ENCODE data around the gene CREB3.
A peak's percentile ranks its signal among the peaks of the same experiment; 100 is the strongest.

Gene CREB3

DNA sequence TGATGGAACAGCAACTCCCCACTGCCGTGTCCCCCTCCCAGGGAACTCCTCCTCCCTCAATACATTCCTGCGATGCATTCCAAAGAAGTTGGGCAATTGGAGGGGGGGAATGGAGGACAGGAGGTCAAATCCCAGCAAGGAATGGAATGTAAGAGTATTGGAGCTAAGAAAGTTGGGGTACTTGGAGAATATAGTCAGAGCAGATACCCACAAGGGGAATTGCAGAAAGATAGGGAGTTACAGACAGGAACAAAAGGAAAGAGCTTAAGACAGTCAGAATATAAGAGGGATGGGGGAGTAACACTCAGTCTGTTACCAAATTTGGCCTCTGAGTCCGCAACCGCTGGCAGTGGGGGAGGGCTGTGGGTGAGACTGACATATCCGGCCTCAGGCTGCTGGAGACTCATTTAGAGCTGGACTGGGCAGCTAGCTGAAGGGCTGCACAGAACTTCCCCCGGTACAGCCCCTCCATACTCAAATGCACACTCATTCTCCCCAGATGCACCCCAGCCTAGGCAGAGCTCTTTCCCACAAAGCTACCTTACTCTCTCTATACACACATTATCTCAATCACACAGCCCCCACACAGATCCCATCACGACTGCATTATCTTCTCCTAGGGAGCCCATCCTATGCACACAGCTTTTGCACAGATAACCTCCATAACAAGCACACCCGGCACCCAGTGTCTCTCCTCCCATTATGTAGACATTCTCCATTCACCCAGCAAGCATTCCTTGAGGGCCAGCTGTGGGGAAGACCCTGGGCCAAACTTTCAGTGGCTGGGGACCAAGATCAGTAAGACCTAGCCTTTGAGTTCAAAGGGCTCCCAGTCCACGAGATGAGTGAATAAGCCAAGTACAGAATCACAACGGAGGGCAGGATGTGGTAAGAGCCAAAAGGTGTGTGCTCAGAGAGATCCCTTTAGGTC is 4.2 kb upstream of the CREB3 start:
- DNase-seq, result peak; percentile 11

DNA sequence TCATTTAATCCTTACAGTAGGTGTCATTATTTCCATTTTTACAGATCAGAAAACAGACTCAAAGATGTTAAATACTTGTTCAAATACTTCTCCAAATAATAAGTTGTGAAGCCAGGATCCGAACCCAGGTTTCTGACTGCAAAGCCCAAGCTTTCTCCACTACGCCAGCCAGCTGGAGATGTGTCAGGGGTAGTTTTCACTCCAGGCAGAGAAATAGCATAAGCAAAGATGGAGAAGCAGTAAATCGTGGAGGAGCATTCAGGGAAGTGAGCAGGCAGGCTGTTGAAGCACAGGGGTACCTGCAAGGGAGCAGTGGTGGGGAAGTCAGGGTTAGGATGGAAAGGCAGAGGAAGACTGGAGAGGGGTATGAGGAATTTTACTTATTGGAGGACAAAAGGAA is 3.4 kb upstream of the CREB3 start:
- DNase-seq, result no peak

DNA sequence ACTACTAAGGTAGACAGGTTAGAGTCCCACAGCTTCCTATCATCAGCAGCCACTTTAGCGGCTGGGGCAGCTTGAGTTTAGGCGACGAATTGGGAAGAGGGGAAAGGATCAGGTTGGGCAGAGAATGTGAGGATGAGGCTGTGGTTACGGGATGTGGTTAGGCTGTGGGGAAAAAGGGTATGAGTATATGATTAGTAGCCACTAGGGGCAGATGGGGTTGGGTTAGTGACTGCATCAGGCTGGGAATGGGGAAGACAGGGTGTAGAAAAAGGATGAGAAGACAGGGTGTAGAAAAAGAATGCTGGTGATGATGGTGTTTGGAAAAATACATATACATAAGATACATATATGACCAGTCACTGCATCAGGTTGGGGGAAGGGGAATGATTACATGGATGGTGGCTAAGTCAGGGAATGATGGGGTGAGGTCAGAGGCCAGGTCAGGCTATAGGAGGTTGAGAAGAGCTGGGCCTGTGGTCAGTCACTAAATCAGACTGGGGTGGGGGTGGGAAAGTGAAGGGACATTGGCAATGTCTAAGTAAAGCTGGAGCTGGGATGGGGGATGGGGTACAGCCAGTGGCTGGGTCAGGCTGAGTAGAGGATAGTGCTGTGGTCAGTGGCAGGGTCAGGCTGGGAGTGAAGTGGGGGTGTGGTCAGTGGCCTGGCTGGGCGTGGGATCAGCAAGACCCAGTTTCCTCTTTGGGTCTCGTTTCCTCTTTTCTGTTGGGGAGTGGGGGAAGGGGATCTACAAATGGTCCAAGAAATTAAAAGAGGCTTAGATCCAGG is 2.6 kb upstream of the CREB3 start:
- no peak for DNase-seq

DNA sequence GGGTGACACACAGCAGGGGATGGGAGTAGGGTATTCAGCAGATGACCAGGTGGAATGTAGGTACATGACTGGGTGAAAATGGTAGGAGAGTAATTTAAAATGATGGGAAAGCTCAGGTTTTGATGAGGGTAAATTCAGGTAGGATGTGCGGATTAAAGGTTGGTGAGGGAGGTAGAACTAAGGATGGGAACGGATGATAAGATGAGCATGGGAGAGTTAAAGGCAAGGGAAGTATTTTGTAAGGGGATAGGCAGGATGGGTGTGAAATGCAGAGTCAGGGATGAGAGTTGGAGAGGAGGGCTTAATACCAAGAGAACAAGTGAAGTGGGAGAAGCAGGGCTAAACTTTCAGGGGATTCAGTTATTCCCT is 2.0 kb upstream of the CREB3 start:
- DNase-seq, result no peak

DNA sequence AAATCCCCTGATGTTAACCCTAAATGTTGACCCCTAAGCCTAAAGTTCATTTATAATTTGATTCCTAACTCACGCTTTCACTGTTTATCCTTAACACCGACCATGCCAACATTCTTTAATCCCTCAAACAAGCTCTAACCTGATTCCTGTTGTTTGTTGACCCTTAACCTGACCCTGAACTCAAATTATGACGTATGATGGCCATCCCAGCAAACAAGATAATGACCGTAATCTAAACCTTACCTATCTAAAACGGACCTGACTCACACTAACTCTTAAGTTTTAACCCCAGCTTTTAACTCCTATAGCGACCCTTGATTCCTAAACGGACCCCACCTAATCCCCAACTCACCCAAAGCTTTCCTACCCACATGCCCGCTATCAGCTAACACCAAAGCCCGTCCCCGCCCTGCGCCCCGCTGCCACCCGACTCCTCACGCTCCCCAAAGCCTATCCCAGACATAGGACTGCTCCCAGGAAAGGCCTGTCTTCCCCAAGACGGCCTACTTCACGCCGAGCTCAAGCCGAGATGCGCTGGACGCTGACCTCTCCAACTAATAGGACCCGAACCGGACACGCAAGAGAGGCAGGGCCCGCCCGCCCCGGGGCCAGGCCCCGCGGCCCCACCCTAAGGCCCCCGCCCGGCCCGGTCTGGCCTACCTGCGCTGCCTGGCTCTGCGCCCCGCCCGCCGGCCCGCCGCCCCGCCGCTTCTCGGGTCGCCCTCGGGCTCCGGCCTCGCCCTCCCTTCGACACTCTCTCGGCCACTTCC is 866 bp upstream of the CREB3 start:
- DNase-seq, result no peak

DNA sequence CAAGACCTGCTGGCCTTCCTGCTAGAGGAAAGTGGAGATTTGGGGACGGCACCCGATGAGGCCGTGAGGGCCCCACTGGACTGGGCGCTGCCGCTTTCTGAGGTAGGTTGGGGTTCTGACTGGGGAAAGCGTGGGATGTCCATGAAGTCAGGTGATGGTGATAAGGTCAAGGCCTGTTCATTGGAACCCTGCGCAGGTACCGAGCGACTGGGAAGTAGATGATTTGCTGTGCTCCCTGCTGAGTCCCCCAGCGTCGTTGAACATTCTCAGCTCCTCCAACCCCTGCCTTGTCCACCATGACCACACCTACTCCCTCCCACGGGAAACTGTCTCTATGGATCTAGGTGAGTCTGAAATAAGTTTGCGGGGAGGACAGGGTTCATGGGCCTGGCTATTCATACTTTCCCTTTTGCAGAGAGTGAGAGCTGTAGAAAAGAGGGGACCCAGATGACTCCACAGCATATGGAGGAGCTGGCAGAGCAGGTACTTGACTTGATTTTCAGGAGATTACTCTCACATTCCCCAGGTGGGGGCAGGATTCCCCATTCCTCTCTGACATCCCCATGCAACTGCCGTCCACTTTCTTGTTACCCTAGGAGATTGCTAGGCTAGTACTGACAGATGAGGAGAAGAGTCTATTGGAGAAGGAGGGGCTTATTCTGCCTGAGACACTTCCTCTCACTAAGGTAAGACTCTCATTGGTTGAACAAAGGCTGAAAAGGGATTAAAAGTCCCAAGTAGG is 505 bp downstream of the CREB3 start:
- DNase-seq, result no peak

DNA sequence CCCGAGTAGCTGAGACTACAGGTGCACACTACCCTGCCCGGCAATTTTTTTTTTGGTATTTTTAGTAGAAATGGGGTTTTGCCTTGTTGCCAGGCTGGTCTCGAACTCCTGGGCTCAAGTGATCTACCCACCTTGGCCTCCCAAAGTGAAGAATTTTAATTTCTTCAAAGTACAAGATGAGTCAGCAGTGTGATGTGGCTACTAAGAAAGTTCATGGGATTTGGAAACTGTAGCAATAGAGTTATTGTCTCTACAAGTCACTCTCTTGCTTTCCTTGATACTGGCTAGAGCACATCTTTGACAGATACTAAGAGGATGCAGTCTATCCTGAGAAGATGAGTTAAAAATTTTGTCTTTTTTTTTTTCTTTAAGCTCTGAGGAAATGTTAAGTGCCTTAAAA is 1.6 kb downstream of the CREB3 start:
- DNase-seq, result no peak

DNA sequence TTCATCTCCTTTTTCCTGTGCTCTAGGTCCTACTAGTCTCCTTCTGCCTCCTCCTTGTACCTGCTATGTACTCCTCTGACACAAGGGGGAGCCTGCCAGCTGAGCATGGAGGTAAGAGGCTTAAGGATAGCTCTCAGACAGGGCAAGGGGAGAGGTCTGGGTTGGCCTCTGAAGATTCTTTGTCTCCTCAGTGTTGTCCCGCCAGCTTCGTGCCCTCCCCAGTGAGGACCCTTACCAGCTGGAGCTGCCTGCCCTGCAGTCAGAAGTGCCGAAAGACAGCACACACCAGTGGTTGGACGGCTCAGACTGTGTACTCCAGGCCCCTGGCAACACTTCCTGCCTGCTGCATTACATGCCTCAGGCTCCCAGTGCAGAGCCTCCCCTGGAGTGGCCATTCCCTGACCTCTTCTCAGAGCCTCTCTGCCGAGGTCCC is 3.8 kb downstream of the CREB3 start:
- DNase-seq, result no peak

DNA sequence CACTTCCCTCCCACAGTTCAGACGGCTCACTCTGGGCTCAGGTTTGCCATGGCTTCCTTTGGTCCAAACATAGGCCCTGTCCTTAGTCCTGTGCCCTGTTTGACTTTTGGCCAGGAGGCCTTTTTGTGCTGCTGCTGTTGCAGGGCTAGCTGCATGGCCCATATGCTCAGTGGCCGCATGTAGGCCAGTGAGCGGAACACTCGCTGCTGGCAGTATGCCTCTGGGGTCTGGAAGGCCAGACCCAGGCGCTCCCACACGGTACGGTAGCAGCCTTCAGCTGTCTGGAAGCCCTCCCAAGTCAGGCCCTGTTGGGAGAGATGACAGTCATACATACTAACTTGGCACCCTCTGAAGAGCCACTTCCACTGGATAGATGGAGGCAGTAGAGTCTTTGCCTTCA is 4.7 kb downstream of the CREB3 start:
- no peak for DNase-seq

DNA sequence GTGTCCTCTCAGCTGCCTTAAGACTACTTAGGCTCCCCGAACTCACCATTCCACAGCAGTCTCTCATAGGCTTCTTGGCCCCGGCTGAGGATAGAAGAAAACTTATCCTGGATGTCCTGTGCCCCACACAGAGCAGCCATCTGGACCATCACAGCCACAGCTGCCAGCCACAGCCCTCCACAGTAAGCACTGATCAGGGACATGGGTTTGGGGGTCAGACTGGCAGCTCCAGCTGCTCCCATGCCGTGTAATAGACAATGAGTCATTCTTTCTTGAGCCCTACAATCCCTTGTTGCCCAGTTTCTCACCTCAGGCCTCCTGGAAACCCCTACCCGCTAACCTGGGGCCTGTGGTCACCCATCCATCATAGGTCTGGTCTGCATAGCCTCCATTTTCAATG is 5.7 kb downstream of the CREB3 start:
- DNase-seq, result no peak

DNA sequence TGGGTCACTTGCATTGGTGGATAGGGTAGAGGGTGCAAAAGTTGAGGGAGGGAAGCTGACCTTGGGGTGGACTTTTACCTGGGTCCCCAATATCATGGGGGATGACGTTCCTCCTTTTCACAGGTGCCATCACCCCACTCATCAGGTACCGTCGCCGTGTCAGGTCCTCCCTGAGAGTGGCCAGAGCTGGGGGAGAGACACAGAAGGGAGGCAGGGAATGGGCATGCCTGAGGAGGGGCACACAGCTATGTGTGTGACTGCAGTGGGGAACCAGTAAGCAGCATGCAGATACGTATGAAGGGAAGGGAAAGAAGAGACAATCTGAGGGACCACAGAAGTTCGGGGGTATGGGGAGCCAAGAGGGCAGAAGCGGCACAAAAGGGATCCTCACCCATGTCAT is 6.5 kb downstream of the CREB3 start:
- DNase-seq, result no peak

DNA sequence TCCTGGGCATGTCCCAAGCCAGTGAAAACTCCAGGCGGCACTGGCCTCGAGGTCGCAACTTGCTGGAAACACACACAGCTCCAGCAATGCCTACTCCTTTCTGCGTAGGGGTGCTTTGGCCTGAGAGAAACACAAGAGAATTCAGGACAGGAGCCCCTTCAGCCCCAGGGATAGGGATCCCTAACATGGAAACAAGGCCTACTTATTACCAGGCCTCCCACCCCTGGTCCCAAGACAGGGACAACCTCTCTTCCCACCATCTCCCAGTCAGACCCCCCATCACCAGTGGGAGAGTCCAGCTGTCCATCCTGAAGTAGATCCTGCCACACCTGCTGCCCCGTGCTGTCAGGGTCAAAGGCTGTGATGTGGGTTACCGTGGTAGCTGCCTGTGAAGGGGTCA is 7.8 kb downstream of the CREB3 start:
- no peak for DNase-seq

DNA sequence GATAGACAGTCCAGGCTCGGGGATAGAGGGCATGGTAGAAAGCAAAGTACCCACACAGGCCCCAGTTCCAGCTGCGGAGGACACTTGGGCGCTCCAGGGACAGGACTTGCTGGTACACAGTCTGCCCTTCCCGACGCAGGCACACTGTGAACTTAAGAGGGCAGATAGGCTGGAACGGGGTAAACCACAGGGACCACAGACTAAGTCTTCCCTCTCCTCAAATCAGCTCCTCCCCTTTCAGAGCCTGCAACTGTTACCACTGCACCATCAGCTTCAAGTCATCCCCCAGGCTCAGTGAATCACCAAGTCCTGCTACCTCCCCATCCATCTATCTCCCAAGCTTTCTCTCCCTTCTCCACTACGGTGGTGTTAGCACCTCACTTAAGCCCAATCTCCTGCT is 9.3 kb downstream of the CREB3 start:
- DNase-seq, result no peak

DNA sequence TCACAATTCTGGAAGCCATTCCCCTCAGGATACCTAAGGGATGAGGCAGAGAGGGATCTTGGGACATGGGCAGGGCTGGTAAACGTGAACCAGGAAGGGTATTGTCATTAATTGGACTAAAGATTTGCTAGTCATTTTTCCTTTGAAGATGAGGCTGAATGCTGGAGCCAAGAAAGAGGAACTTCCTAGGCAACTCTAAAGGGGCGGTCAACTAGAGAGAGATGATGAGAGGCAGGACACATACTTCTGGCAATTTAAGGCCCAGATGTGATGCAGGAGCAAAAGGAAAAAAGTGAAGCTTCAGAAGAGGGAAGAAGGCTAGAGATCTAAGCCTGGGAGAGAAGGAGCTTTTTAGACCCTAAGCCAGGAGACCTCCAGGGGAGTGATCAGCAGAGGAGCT is 11.0 kb downstream of the CREB3 start:
- no peak for DNase-seq

DNA sequence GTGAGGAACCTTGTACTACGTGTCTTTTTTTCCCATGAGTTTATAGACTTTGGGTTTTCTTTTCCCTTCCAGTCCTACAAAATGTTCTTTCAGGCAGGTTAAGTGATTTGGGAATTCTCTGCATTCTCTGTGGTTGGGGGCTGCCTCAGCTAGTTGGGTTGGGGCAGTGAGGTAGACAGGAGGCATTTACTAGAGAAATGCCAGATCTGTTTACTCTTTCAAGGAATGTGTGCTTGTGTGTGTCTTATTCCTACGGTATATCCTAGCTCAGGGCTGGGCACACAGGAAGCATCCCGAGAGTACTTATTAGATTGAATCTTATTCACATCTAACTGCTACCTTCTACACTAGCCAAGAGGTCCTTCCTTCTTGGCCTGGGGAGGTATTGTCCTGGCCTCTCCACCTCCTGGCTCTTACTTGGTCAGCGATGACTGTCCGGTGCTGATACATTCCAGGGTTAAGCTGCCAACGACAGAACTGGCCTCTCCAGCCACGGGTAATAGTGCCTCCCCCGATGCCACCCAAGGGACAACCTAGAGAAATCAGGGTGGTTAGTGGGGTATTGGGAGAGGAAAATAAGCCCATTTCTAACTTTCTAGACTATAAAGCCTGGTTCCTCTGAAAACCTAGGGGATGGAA is 11.5 kb downstream of the CREB3 start:
- no peak for DNase-seq

DNA sequence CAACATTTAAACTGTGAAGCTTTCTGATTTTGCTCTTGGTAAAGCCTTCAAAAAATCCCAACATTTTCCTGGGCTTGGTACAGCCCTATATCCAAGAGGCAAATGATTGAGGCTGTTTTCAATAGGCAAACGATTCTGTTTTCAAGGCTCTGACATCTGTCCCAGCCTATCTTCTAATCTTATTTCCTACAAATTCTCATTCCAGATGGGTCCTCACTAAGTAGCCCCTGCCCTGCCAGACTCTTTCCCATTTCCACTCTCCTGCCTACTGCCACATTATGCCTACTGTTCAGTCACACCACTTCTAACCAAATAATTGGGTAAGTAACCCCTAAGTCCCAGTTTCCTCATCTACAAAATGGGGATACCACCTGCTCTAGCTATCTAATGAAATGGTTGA is 13.1 kb downstream of the CREB3 start:
- no peak for DNase-seq

DNA sequence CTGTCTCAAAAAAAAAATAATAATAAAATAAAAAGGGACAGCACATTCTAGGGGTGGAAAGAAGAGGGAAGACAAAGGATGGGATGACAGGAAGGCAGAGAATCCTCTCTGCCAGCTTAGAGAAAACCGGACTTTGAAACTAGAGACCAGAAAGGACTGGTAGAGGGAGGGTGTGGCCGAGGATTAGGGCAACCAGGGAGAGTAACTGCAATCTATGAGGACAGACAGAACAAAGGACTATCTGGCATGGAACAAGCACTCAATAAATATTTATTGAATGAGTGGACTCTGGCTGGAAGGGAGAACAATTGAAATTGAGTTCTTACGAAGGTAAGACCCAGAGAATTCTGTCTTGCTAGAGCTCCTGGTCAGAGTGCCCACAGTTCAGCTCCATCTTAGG is 14.1 kb downstream of the CREB3 start:
- DNase-seq, result no peak

DNA sequence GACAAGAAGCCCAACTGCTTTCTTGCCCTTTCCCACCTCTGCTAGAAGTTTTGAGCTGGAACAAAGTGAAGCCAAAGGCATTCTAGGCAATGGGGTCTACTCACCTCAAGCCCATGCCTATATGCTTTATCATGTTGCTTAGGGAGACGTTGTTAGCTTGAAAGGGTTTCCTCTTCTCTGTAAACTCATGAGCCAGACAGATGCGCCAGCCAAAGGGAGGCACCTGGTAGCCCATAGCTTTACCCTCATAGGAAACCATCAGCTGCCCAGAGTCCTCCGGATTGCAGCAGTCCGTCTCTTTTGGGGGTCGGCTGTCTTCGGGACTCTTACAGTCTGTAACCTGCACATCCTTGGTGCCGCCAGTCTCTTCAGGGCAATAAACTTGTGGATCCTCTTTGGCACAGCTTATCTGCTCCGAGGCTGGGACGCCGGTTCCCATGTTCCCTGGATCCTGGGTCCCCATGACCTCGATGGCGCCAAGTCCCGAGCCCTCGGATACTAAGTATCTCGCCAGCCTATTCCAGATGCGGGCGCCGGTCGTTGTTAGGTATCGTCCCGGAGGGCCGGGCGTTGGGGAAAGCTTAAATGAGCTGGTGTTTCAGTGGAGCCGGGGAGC is 15.9 kb downstream of the CREB3 start:
- DNase-seq, result no peak

DNA sequence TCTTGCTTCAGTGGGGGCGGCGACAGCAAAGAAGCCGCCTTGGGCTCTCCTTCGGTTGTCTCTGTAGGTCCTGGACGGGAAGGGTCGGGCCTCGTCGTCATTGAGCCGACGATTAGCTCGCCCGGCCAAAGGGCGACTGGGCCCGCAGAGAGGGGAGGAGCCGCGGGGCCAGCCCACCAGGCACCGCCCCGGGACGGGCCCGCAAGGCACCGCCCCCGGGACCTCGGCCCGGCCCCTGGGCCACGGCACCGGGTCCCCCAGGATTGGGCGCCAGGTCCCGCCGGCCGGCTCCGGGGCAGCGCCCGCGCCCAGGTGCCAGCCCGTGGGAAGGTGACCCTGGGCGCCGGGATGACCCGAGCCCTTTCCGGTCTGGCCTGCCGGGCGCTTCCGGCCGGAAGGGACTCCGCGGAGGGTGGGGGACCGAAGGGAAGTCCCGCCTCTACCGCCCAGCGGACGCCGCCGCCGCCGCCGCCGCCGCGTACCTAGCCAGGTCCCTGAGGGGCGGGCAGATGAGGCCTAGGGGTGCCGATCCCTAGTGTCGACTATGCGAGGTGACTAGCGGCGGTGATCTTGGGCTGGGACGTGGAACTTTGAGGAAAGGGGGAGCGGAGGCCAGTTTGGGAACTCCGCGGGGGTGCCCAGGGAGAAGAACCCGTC is 16.5 kb downstream of the CREB3 start, which contains the start of the genes GBA2 and RGP1:
Gene GBA2 (minus strand): TSS at position 371 of the 657 bp plus-strand sequence. CDS start 524 bp downstream, outside the sequence.
Gene RGP1 (plus strand): TSS at position 430 of the 657 bp plus-strand sequence. CDS start 469 bp downstream, outside the sequence.
- DNase-seq, result no peak

DNA sequence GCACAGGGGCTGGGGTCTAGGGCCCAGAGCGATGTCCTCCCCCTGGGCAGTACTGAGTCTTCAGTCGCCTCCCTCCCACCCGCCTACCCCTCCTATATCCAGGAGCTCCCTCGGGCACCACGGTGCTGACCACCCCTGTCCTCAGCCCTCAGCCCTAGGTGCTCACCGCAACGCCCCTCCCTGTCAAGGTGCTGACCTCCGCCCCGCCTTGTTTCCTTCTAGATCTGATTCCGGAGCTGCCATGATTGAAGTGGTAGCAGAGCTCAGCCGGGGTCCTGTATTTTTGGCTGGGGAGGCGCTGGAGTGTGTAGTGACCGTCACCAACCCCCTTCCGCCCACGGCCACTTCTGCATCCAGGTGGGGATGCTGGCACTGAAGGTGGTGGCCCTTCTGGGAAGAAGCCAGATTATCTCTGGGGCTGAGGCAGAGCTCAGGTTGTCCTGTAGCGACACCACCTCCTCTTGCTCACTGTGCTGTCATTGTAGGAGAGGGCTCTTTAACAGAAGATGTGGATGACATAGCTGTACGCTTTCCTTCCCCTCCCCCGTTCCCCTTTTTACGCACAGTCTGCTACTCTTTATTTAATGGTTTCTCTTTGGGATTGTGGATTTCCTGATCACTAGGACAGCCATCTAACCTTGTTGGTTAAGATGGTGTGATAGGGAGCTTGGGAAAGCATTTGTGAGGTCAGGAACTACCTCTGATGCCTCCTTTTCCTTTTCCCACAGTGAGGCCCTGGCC is 17.2 kb downstream of the CREB3 start:
- DNase-seq, result no peak

All from SIG-M5 (cell line).